H4 (cell line): ENCODE measurements around the gene SDF2. TPM values are rescaled to one million over a fixed set of nuclear protein-coding genes. Genes with fewer than 3 reads are reported as not detected.

Source experiments
- total RNA-seq: library from RNA; depleted of rRNA; stranded (reverse); fragments of >200 nt; shearing (Covaris generic); gene quantifications from 2 replicates; pipeline ENCODE4 v1.2.3, GENCODE V29; 2014; rRNA removed

SDF2 gene
- total RNA-seq, 1 experiment from 2014 or later, result 76.6 TPM

Other genes with a start within 250 kb of the SDF2 start
- gene SLC13A2, start 188.3 kb downstream of the SDF2 start, total RNA-seq, result not detected in 2 replicates
- gene FOXN1, start 155.6 kb downstream of the SDF2 start, total RNA-seq, result not detected in 2 replicates
- 39.0 and 39.7 TPM in 2 replicates for gene UNC119, start 109.3 kb downstream of the SDF2 start, total RNA-seq
- 74.4 and 90.7 TPM in 2 replicates for gene PIGS, start 90.4 kb downstream of the SDF2 start, total RNA-seq
- gene ALDOC, start 85.0 kb downstream of the SDF2 start, total RNA-seq, result 6.2 and 8.1 TPM in 2 replicates
- gene SPAG5, start 62.9 kb downstream of the SDF2 start, total RNA-seq, result 72.2 and 80.2 TPM in 2 replicates
- gene RSKR, start 47.7 kb downstream of the SDF2 start, total RNA-seq, result 2.2 and 2.9 TPM in 2 replicates
- 66.0 and 80.6 TPM in 2 replicates for gene BLTP2, start 16.7 kb downstream of the SDF2 start, total RNA-seq
- gene SUPT6H, start 299 bp upstream of the SDF2 start, total RNA-seq, result 19.3 and 26.0 TPM in 2 replicates
- 0.70 TPM in 1 of 2 replicates, not detected in the other for gene PROCA1, start 50.0 kb upstream of the SDF2 start, total RNA-seq
- gene RAB34, start 56.0 kb upstream of the SDF2 start, total RNA-seq, result 233 and 275 TPM in 2 replicates
- gene RPL23A, start 58.1 kb upstream of the SDF2 start, total RNA-seq, result 957 and 967 TPM in 2 replicates
- 21.0 and 34.2 TPM in 2 replicates for gene TLCD1, start 64.3 kb upstream of the SDF2 start, total RNA-seq
- 1.4 and 3.1 TPM in 2 replicates for gene NEK8, start 66.9 kb upstream of the SDF2 start, total RNA-seq
- gene TRAF4, start 82.1 kb upstream of the SDF2 start, total RNA-seq, result 27.7 and 40.5 TPM in 2 replicates
- 3.6 and 4.1 TPM in 2 replicates for gene FAM222B, start 180.9 kb upstream of the SDF2 start, total RNA-seq
- gene ERAL1, start 193.1 kb upstream of the SDF2 start, total RNA-seq, result 23.4 and 37.5 TPM in 2 replicates
- 15.5 and 21.3 TPM in 2 replicates for gene FLOT2, start 235.8 kb upstream of the SDF2 start, total RNA-seq
- 12.3 and 16.1 TPM in 2 replicates for gene DHRS13, start 241.2 kb upstream of the SDF2 start, total RNA-seq